Spleen (tissue), 11 donors: ENCODE results near the gene CHST8. TPM values are rescaled to one million over a fixed set of nuclear protein-coding genes. Genes with fewer than 3 reads are reported as not detected.

Experiments used
- DNase-seq: peaks from one replicate; pipeline ENCODE4 v3.0.0-alpha.2; 2020
- H3K27ac ChIP-seq, 8 donors: fragments of 200-600 bp; sonication (generic) in 7 of 8; 1 replicate in 4 of 8; 2 replicates in 4 of 8; pipeline versions ENCODE4 v1.5.0 to v1.8.0; 2016 to 2021; ENCODE audit warnings: inconsistent platforms in 4 of 8, mild to moderate bottlenecking in 4 of 8, moderate library complexity in 1 of 8
- H3K27me3 ChIP-seq, 7 donors: fragments of 200-600 bp; sonication (generic) in 6 of 7; replicated peaks in 1 of 7; 1 replicate in 4 of 7; 2 replicates in 3 of 7; pipeline versions ENCODE4 v1.5.0 to v1.8.0; 2016 to 2021; ENCODE audit warnings: inconsistent platforms in 3 of 7, mild to moderate bottlenecking in 1 of 7
- H3K36me3 ChIP-seq, 6 donors: fragments of 200-600 bp; sonication (generic) in 5 of 6; 1 replicate in 4 of 6; 2 replicates in 2 of 6; pipeline versions ENCODE4 v1.5.0 to v1.8.0; 2016 to 2021; ENCODE audit warnings: inconsistent platforms in 2 of 6
- H3K4me1 ChIP-seq, 6 donors: fragments of 200-600 bp; sonication (generic) in 5 of 6; 1 replicate in 3 of 6; 2 replicates in 3 of 6; pipeline versions ENCODE4 v1.5.0 to v1.8.0; 2016 to 2021; ENCODE audit warnings: inconsistent platforms in 3 of 6
- H3K4me3 ChIP-seq, 8 donors: fragments of 200-600 bp; sonication (generic) in 7 of 8; 1 replicate in 4 of 8; 2 replicates in 4 of 8; pipeline versions ENCODE4 v1.5.0 to v1.8.0; 2016 to 2021; ENCODE audit warnings: inconsistent platforms in 4 of 8, mild to moderate bottlenecking in 4 of 8, moderate library complexity in 2 of 8
- H3K9me3 ChIP-seq, 8 donors: fragments of 200-600 bp; sonication (generic) in 7 of 8; 1 replicate in 4 of 8; 2 replicates in 4 of 8; pipeline versions ENCODE4 v1.5.0 to v1.8.0; 2016 to 2021; ENCODE audit warnings: inconsistent platforms in 4 of 8
- POLR2A ChIP-seq, 3 donors: fragments of 450-650 bp; IDR thresholded peaks; one replicate each; pipeline ENCODE4 v1.5.1; 2017; ENCODE audit warnings: antibody characterized with exemption in 3 of 3, mild to moderate bottlenecking in 1 of 3
- POLR2AphosphoS5 ChIP-seq, 3 donors: sonication (generic); formaldehyde crosslinking; IDR thresholded peaks; one replicate each; pipeline ENCODE4 v1.5.1; 2017; ENCODE audit warnings: antibody characterized with exemption in 3 of 3
- WGBS, 5 donors: extraction: QIAGEN DNeasy Blood & Tissue Kit in 3 of 5; methylation state at CpG; one replicate each; pipeline versions ENCODE4 v1.1.5 to v1.1.7; 2013 to 2018; 5-methylcytosine and 5-hydroxymethylcytosine counted together
- intact Hi-C: fragments of 100-400 bp; cut with DNase I; formaldehyde crosslinking; loops from one replicate; pipeline ENCODE4 v1.15.0; 2023; ENCODE audit warnings: low total_unique reads
- polyA plus RNA-seq, 3 donors: library from polyadenylated mRNA; stranded (reverse); fragments of 200-250 nt; gene quantifications; one replicate each; pipeline ENCODE4 v1.2.1, GENCODE V29; 2013
- total RNA-seq, 7 donors: library from RNA; depleted of rRNA in 3 of 7; stranded (reverse); fragments of >200 nt in 3 of 7; fragmentation: NEBNext Ultra II Directional in 4 of 7; extraction: Animal tissue kit (Norgen Biotek cat#: 25700) in 4 of 7; gene quantifications; one replicate each; pipeline versions ENCODE4 v1.1.0 to v1.2.1, GENCODE V29; 2016 to 2021
- TF ChIP-seq, protein P1 (sequence below), 11 experiments: fragments of 200-600 bp in 7 of 11; fragments of 450-650 bp in 4 of 11; sonication (generic) in 4 of 11; IDR thresholded peaks in 8 of 11; conservative IDR thresholded peaks in 3 of 11; 1 replicate in 7 of 11; 2 replicates in 4 of 11; pipeline versions ENCODE4 v1.4.0 to v1.8.0; 2016 to 2021; ENCODE audit warnings: antibody characterized with exemption in 11 of 11, inconsistent platforms in 4 of 11, mild to moderate bottlenecking in 1 of 11
- donor health status: healthy with polysubstance abuse.
- donor health status: DM: no; HTN: no; CAD: no; lungs with moderate emphysema.
- donor health status: DM: no; HTN: no; CAD: no.
- donor health status: Bipolar disorder and iron deficiency.
- donor health status: healthy.
- donor health status: DM: no; HTN: no; CAD: no.
- donor health status: DM: yes; HTN: yes; CAD: no.

Gene CHST8
- total and polyA plus RNA-seq, 10 donors: 0.43 to 4.0 (median 1.6) TPM

GRCh38 chr19:33697766-33698165 lies 76.0 kb downstream of the CHST8 start:
- TF ChIP-seq POLR2A (IDR thresholded peaks at IDR 0.05) (no peak), POLR2AphosphoS5 (IDR thresholded peaks at IDR 0.05) (no peak)
- TF ChIP-seq, protein P1, sequence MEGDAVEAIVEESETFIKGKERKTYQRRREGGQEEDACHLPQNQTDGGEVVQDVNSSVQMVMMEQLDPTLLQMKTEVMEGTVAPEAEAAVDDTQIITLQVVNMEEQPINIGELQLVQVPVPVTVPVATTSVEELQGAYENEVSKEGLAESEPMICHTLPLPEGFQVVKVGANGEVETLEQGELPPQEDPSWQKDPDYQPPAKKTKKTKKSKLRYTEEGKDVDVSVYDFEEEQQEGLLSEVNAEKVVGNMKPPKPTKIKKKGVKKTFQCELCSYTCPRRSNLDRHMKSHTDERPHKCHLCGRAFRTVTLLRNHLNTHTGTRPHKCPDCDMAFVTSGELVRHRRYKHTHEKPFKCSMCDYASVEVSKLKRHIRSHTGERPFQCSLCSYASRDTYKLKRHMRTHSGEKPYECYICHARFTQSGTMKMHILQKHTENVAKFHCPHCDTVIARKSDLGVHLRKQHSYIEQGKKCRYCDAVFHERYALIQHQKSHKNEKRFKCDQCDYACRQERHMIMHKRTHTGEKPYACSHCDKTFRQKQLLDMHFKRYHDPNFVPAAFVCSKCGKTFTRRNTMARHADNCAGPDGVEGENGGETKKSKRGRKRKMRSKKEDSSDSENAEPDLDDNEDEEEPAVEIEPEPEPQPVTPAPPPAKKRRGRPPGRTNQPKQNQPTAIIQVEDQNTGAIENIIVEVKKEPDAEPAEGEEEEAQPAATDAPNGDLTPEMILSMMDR (IDR thresholded peaks at IDR 0.05 in 8 of 11, conservative IDR thresholded peaks at IDR 0.05 in 3 of 11): no peak
- Histone ChIP-seq H3K4me3 (no peak overlapping the region), H3K36me3 (no peaks in the 10 kb centered on the region), H3K4me1 (no peaks in the 10 kb centered on the region), H3K27ac (no peak overlapping the region), H3K27me3 (peaks cover 0 to 6% (median 0%) of the 10 kb centered on the region in 7 donors), H3K9me3 (no peaks in the 10 kb centered on the region)
- intact Hi-C loops: no loop called here
- peak; percentile 24 for DNase-seq
- WGBS, 5 donors: 75 to 95% (median 90%) methylated on average over 9 of the region's 9 CpGs

- peak; percentile 44 for DNase-seq
- peaks cover 0 to 11% (median 0%) of the 10 kb centered on the region in 7 donors for H3K27me3 ChIP-seq
- H3K4me3 ChIP-seq: no peak overlapping the region
- H3K36me3 ChIP-seq: no peaks in the 10 kb centered on the region
- TF ChIP-seq, protein P1 (IDR thresholded peaks at IDR 0.05 in 8 of 11, conservative IDR thresholded peaks at IDR 0.05 in 3 of 11): no peak
- TF ChIP-seq POLR2A (IDR thresholded peaks at IDR 0.05) (no peak), POLR2AphosphoS5 (IDR thresholded peaks at IDR 0.05) (no peak)
- H3K4me1 ChIP-seq: no peaks in the 10 kb centered on the region
- WGBS, 5 donors: 62 to 85% (median 72%) methylated on average over 13 to 14 of the region's 14 CpGs
- H3K9me3 ChIP-seq: no peaks in the 10 kb centered on the region
- H3K27ac ChIP-seq: no peak overlapping the region
- intact Hi-C loops: no loop called here
These were observed 77.1 kb downstream of the CHST8 start for GRCh38 chr19:33698576-33699435.

GRCh38 chr19:33699754-33700407 lies 78.1 kb downstream of the CHST8 start:
- Histone ChIP-seq H3K4me1 (no peaks in the 10 kb centered on the region), H3K27ac (no peak overlapping the region), H3K36me3 (no peaks in the 10 kb centered on the region), H3K27me3 (peaks cover 0 to 11% (median 0%) of the 10 kb centered on the region in 7 donors), H3K9me3 (no peaks in the 10 kb centered on the region), H3K4me3 (no peak overlapping the region)
- intact Hi-C loops: no loop called here
- 83 to 89% (median 87%) methylated on average over 10 to 13 of the region's 13 CpGs for WGBS, 5 donors
- TF ChIP-seq, protein P1 (IDR thresholded peaks at IDR 0.05 in 8 of 11, conservative IDR thresholded peaks at IDR 0.05 in 3 of 11): no peak
- TF ChIP-seq POLR2A (IDR thresholded peaks at IDR 0.05): no peak
- no peak for TF ChIP-seq POLR2AphosphoS5 (IDR thresholded peaks at IDR 0.05)
- DNase-seq: peak; percentile 55
